Neural cell (in vitro differentiated cells): Measurements from ENCODE around the gene PLEKHM3. TPM values are rescaled to one million over a fixed set of nuclear protein-coding genes. Genes with fewer than 3 reads are reported as not detected.

ENCODE experiments used
- H2AFZ ChIP-seq: fragments of 200-600, 300-800 bp; sonication (generic), shearing (Covaris generic); 2 replicates; pipeline ENCODE4 v1.6.0; 2014; ENCODE audit warnings: low read depth, mild to moderate bottlenecking, antibody characterized with exemption, low read length, moderate library complexity
- H3F3A ChIP-seq: fragments of 200-600 bp; shearing (Covaris generic); 2 replicates; pipeline ENCODE4 v1.6.1; 2016; ENCODE audit warnings: mild to moderate bottlenecking, moderate library complexity, mixed read lengths, antibody characterized with exemption, low read length; ENCODE audit not compliant: insufficient read depth, poor library complexity, severe bottlenecking
- H3K27ac ChIP-seq: fragments of 200-600, 300-800 bp; sonication (generic), shearing (Covaris generic); 2 replicates; pipeline ENCODE4 v1.5.1; 2014; ENCODE audit warnings: mild to moderate bottlenecking, low read length, moderate library complexity
- H3K27me3 ChIP-seq: fragments of 300-800, 200-600 bp; sonication (generic), shearing (Covaris generic); 2 replicates; pipeline ENCODE4 v1.6.0; 2014; ENCODE audit warnings: mild to moderate bottlenecking, low read depth, low read length, moderate library complexity; ENCODE audit not compliant: insufficient read depth
- H3K36me3 ChIP-seq: fragments of 300-800, 200-600 bp; sonication (generic), shearing (Covaris generic); 2 replicates; pipeline ENCODE4 v1.5.1; 2014; ENCODE audit warnings: mild to moderate bottlenecking, antibody characterized with exemption, low read length, moderate library complexity; ENCODE audit not compliant: insufficient read depth
- H3K4me2 ChIP-seq: fragments of 300-800, 200-600 bp; sonication (generic), shearing (Covaris generic); 2 replicates; pipeline ENCODE4 v1.6.0; 2014; ENCODE audit warnings: mild to moderate bottlenecking, low read length
- H3K4me3 ChIP-seq: fragments of 300-800, 200-600 bp; sonication (generic), shearing (Covaris generic); 2 replicates; pipeline ENCODE4 v1.5.1; 2014; ENCODE audit warnings: mild to moderate bottlenecking, low read length, moderate library complexity
- H3K79me2 ChIP-seq: fragments of 200-600 bp; shearing (Covaris generic); replicated peaks from 2 replicates; pipeline ENCODE4 v1.6.0; 2014; ENCODE audit warnings: mild to moderate bottlenecking, low read length, moderate library complexity; ENCODE audit not compliant: insufficient read depth
- H3K9ac ChIP-seq: fragments of 300-800, 200-600 bp; sonication (generic), shearing (Covaris generic); 2 replicates; pipeline ENCODE4 v1.6.1; 2016; ENCODE audit warnings: mild to moderate bottlenecking, low read length, mixed read lengths
- H3K9me2 ChIP-seq: fragments of 200-600 bp; shearing (Covaris generic); 2 replicates; pipeline ENCODE4 v1.6.1; 2016; ENCODE audit warnings: mild to moderate bottlenecking, low read length, mixed read lengths; ENCODE audit not compliant: insufficient read depth
- H3K9me3 ChIP-seq: fragments of 200-600, 300-800 bp; sonication (generic), shearing (Covaris generic); 2 replicates; pipeline ENCODE4 v1.6.1; 2016; ENCODE audit warnings: mild to moderate bottlenecking, mixed run types, low read length, moderate library complexity, mixed read lengths
- H4K20me1 ChIP-seq: fragments of 200-600 bp; shearing (Covaris generic); 2 replicates; pipeline ENCODE4 v1.6.1; 2016; ENCODE audit warnings: mild to moderate bottlenecking, mixed run types; ENCODE audit not compliant: insufficient read depth
- EP300 ChIP-seq: fragments of 450-650 bp; conservative IDR thresholded peaks from 2 replicates; pipeline ENCODE4 v1.6.1; 2014; ENCODE audit warnings: antibody characterized with exemption, mild to moderate bottlenecking, moderate library complexity; ENCODE audit not compliant: poor library complexity, severe bottlenecking
- EZH2 ChIP-seq: fragments of 200-600, 300-800 bp; shearing (Covaris generic), sonication (generic); IDR thresholded peaks from 2 replicates; pipeline ENCODE4 v1.6.1; 2014; ENCODE audit warnings: antibody characterized with exemption, low read length, borderline replicate concordance, mild to moderate bottlenecking; ENCODE audit not compliant: insufficient read depth, poor library complexity, severe bottlenecking
- MXI1 ChIP-seq: fragments of 450-650 bp; conservative IDR thresholded peaks from 2 replicates; pipeline ENCODE4 v1.6.1; 2014; ENCODE audit warnings: antibody characterized with exemption, mild to moderate bottlenecking; ENCODE audit not compliant: poor library complexity, severe bottlenecking
- POLR2AphosphoS5 ChIP-seq: IDR thresholded peaks from 2 replicates; pipeline ENCODE4 v1.6.1; 2012
- RAD21 ChIP-seq: fragments of 450-650 bp; conservative IDR thresholded peaks from 2 replicates; pipeline ENCODE4 v1.6.1; 2014; ENCODE audit warnings: antibody characterized with exemption, mild to moderate bottlenecking, moderate library complexity
- SMC3 ChIP-seq: fragments of 450-650 bp; conservative IDR thresholded peaks from 2 replicates; pipeline ENCODE4 v1.6.1; 2014; ENCODE audit warnings: antibody characterized with exemption, mild to moderate bottlenecking, moderate library complexity; ENCODE audit not compliant: poor library complexity
- TAF1 ChIP-seq: IDR thresholded peaks from 2 replicates; pipeline ENCODE4 v1.6.1; 2012; ENCODE audit warnings: low read depth
- polyA plus RNA-seq: library from polyadenylated mRNA; depleted of rRNA; stranded (reverse); fragments of >200 nt; gene quantifications from 2 replicates; pipeline ENCODE4 v1.2.3, GENCODE V29; 2014
- TF ChIP-seq, protein P1 (sequence below): fragments of 450-650 bp; IDR thresholded peaks from 2 replicates; pipeline ENCODE4 v1.5.1; 2014; ENCODE audit warnings: antibody characterized with exemption, mild to moderate bottlenecking, moderate library complexity; ENCODE audit not compliant: poor library complexity, severe bottlenecking
- TF ChIP-seq, protein P2 (sequence below): IDR thresholded peaks from 2 replicates; pipeline ENCODE4 v1.6.1; 2012; ENCODE audit warnings: borderline replicate concordance

PLEKHM3 gene
- polyA plus RNA-seq, 1 donor from 2014 or later: 13.4 TPM

DNA sequence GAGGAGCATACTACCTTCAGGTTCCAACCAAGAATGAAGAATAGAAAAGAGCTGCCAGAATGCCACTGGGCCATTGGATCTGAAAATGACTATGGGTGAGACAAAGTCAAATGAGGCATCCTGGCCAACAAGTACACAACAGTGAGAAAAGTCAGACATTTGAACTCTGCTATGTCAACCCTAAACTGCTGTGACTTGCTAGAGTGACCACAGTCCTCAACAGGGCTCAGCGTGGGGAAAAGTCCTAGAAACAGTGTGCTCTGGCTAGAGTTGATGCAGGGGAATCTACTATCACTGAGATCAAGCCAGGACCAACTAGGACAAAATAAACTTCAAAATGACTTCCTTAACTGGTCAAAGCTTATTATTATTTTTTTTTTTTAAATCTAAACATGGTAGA is 157.4 kb downstream of the PLEKHM3 start:
- no peaks in the 10 kb centered on the region for H3K36me3 ChIP-seq
- H3K9ac ChIP-seq: no peak overlapping the region
- H3K9me3 ChIP-seq: no peaks in the 10 kb centered on the region
- H3K27me3 ChIP-seq: no peaks in the 10 kb centered on the region
- no peak overlapping the region for H3K4me2 ChIP-seq
- H3F3A ChIP-seq: no peaks in the 10 kb centered on the region
- no peak overlapping the region for H3K4me3 ChIP-seq
- H2AFZ ChIP-seq: no peak overlapping the region
- no peak for TF ChIP-seq POLR2AphosphoS5
- TF ChIP-seq, protein P1, sequence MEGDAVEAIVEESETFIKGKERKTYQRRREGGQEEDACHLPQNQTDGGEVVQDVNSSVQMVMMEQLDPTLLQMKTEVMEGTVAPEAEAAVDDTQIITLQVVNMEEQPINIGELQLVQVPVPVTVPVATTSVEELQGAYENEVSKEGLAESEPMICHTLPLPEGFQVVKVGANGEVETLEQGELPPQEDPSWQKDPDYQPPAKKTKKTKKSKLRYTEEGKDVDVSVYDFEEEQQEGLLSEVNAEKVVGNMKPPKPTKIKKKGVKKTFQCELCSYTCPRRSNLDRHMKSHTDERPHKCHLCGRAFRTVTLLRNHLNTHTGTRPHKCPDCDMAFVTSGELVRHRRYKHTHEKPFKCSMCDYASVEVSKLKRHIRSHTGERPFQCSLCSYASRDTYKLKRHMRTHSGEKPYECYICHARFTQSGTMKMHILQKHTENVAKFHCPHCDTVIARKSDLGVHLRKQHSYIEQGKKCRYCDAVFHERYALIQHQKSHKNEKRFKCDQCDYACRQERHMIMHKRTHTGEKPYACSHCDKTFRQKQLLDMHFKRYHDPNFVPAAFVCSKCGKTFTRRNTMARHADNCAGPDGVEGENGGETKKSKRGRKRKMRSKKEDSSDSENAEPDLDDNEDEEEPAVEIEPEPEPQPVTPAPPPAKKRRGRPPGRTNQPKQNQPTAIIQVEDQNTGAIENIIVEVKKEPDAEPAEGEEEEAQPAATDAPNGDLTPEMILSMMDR: no peak
- TF ChIP-seq, protein P2, sequence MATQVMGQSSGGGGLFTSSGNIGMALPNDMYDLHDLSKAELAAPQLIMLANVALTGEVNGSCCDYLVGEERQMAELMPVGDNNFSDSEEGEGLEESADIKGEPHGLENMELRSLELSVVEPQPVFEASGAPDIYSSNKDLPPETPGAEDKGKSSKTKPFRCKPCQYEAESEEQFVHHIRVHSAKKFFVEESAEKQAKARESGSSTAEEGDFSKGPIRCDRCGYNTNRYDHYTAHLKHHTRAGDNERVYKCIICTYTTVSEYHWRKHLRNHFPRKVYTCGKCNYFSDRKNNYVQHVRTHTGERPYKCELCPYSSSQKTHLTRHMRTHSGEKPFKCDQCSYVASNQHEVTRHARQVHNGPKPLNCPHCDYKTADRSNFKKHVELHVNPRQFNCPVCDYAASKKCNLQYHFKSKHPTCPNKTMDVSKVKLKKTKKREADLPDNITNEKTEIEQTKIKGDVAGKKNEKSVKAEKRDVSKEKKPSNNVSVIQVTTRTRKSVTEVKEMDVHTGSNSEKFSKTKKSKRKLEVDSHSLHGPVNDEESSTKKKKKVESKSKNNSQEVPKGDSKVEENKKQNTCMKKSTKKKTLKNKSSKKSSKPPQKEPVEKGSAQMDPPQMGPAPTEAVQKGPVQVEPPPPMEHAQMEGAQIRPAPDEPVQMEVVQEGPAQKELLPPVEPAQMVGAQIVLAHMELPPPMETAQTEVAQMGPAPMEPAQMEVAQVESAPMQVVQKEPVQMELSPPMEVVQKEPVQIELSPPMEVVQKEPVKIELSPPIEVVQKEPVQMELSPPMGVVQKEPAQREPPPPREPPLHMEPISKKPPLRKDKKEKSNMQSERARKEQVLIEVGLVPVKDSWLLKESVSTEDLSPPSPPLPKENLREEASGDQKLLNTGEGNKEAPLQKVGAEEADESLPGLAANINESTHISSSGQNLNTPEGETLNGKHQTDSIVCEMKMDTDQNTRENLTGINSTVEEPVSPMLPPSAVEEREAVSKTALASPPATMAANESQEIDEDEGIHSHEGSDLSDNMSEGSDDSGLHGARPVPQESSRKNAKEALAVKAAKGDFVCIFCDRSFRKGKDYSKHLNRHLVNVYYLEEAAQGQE: no peak
- no peak for TF ChIP-seq RAD21
- no peak for TF ChIP-seq TAF1
- TF ChIP-seq MXI1: no peak
- no peak for TF ChIP-seq EZH2
- no peak for TF ChIP-seq EP300
- H3K79me2 ChIP-seq: no peaks in the 10 kb centered on the region
- H3K27ac ChIP-seq: no peak overlapping the region
- H3K9me2 ChIP-seq: no peaks in the 10 kb centered on the region
- no peaks in the 10 kb centered on the region for H4K20me1 ChIP-seq

DNA sequence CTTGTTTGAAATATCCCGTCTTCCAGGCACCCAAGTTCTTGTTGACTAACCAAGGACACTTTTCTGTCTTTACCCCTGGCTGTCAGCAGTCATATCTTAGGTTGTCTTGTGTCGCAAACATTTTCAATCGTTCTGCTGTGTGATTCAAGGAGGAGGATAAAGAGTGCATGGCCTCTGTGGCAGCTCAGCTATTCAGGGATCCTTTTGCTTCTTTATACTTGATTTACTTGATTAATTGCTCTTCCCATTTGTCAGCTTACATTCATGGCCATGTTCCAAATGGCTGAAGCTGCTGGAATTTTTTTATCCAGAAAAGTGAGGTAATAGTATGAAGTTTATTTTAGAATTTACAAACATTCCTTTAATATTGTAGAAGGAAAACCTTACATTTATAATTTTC is 158.3 kb downstream of the PLEKHM3 start:
- Histone ChIP-seq H3K4me2 (no peak overlapping the region), H3K9ac (no peak overlapping the region), H3K9me3 (no peaks in the 10 kb centered on the region), H2AFZ (no peak overlapping the region), H3K9me2 (no peaks in the 10 kb centered on the region), H3K4me3 (no peak overlapping the region), H3K79me2 (no peaks in the 10 kb centered on the region), H3K27me3 (no peaks in the 10 kb centered on the region), H3K27ac (no peak overlapping the region), H3K36me3 (no peaks in the 10 kb centered on the region), H3F3A (no peaks in the 10 kb centered on the region), H4K20me1 (no peaks in the 10 kb centered on the region)
- TF ChIP-seq, protein P1: no peak
- TF ChIP-seq MXI1 (no peak), EP300 (no peak), SMC3 (no peak)
